Panc1 (cell line): Measurements from ENCODE around the gene PLCD3.

Experiments used
- POLR2AphosphoS5 ChIP-seq: IDR thresholded peaks from 2 replicates; pipeline ENCODE4 v1.6.1; 2012; ENCODE audit warnings: mild to moderate bottlenecking, low read depth, low read length, moderate library complexity
- SIN3A ChIP-seq: IDR thresholded peaks from 2 replicates; pipeline ENCODE4 v1.6.1; 2012; ENCODE audit warnings: low read depth, mild to moderate bottlenecking, low read length, moderate library complexity, borderline replicate concordance; ENCODE audit not compliant: insufficient read depth
- TF ChIP-seq, protein P1 (sequence below): fragments of 450-650 bp; IDR thresholded peaks from 2 replicates; pipeline ENCODE4 v1.5.1; 2017; ENCODE audit warnings: mild to moderate bottlenecking
- TF ChIP-seq, protein P2 (sequence below), 2 experiments: IDR thresholded peaks; 2 replicates each; pipeline ENCODE4 v1.6.1; 2011 to 2012; ENCODE audit warnings: low read depth in 2 of 2, control low read depth in 1 of 2, low read length in 1 of 2, mild to moderate bottlenecking in 1 of 2, moderate library complexity in 1 of 2; ENCODE audit not compliant: insufficient read depth in 1 of 2

DNA sequence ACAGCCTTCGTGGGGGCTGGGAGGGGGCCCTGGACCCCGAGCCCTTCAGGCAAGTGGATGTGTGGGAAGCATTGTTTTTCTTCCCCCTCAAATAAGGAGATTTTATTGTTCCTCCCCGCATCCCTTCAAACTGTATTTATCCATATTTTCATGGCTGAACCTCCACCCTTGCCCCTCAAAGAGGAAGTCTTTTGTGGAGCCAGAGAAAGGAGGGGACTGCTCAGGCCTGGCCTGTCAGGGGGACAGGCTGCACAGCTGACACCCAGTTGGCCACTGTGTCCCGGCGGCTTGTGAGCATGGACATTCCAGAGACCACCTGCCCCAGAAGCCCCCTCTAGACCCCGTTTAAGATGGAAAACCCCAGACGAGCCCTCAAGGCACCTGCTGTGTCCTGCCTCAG, 45.2 kb upstream of the PLCD3 start:
- TF ChIP-seq, protein P1, sequence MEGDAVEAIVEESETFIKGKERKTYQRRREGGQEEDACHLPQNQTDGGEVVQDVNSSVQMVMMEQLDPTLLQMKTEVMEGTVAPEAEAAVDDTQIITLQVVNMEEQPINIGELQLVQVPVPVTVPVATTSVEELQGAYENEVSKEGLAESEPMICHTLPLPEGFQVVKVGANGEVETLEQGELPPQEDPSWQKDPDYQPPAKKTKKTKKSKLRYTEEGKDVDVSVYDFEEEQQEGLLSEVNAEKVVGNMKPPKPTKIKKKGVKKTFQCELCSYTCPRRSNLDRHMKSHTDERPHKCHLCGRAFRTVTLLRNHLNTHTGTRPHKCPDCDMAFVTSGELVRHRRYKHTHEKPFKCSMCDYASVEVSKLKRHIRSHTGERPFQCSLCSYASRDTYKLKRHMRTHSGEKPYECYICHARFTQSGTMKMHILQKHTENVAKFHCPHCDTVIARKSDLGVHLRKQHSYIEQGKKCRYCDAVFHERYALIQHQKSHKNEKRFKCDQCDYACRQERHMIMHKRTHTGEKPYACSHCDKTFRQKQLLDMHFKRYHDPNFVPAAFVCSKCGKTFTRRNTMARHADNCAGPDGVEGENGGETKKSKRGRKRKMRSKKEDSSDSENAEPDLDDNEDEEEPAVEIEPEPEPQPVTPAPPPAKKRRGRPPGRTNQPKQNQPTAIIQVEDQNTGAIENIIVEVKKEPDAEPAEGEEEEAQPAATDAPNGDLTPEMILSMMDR = no peak
- TF ChIP-seq, protein P2, sequence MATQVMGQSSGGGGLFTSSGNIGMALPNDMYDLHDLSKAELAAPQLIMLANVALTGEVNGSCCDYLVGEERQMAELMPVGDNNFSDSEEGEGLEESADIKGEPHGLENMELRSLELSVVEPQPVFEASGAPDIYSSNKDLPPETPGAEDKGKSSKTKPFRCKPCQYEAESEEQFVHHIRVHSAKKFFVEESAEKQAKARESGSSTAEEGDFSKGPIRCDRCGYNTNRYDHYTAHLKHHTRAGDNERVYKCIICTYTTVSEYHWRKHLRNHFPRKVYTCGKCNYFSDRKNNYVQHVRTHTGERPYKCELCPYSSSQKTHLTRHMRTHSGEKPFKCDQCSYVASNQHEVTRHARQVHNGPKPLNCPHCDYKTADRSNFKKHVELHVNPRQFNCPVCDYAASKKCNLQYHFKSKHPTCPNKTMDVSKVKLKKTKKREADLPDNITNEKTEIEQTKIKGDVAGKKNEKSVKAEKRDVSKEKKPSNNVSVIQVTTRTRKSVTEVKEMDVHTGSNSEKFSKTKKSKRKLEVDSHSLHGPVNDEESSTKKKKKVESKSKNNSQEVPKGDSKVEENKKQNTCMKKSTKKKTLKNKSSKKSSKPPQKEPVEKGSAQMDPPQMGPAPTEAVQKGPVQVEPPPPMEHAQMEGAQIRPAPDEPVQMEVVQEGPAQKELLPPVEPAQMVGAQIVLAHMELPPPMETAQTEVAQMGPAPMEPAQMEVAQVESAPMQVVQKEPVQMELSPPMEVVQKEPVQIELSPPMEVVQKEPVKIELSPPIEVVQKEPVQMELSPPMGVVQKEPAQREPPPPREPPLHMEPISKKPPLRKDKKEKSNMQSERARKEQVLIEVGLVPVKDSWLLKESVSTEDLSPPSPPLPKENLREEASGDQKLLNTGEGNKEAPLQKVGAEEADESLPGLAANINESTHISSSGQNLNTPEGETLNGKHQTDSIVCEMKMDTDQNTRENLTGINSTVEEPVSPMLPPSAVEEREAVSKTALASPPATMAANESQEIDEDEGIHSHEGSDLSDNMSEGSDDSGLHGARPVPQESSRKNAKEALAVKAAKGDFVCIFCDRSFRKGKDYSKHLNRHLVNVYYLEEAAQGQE (IDR thresholded peaks at IDR 0.05; ENCODE audit: insufficient read depth in 1 of 2, low read depth in 2 of 2, low read length in 1 of 2) = no peak
- TF ChIP-seq POLR2AphosphoS5 = no peak
- TF ChIP-seq SIN3A = no peak
